Colonic mucosa (tissue), 4 donors: ENCODE data around the gene KNSTRN. TPM values are rescaled to one million over a fixed set of nuclear protein-coding genes. Genes with fewer than 3 reads are reported as not detected.
A peak's percentile ranks its signal among the peaks of the same experiment; 100 is the strongest.

Source experiments
- DNase-seq: peaks from one replicate; pipeline ENCODE4 v3.0.0-alpha.2; 2020
- H3K27ac ChIP-seq: fragments of 200-600 bp; one replicate; pipeline ENCODE4 v1.8.0; 2021
- H3K27me3 ChIP-seq: fragments of 200-600 bp; one replicate; pipeline ENCODE4 v1.8.0; 2021
- H3K36me3 ChIP-seq: fragments of 200-600 bp; one replicate; pipeline ENCODE4 v1.8.0; 2021
- H3K4me1 ChIP-seq: fragments of 200-600 bp; one replicate; pipeline ENCODE4 v1.8.0; 2021; ENCODE audit warnings: mild to moderate bottlenecking
- H3K4me3 ChIP-seq: fragments of 200-600 bp; one replicate; pipeline ENCODE4 v1.8.0; 2021
- H3K9ac ChIP-seq, 2 donors: one replicate each; pipeline ENCODE4 v1.7.0; 2013; ENCODE audit warnings: control low read depth in 2 of 2, low read depth in 2 of 2, low read length in 2 of 2
- H3K9me3 ChIP-seq: fragments of 200-600 bp; one replicate; pipeline ENCODE4 v1.8.0; 2021
- CTCF ChIP-seq: fragments of 200-600 bp; IDR thresholded peaks from one replicate; pipeline ENCODE4 v1.8.0; 2022; ENCODE audit warnings: antibody characterized with exemption, mild to moderate bottlenecking
- intact Hi-C: fragments of 100-400 bp; cut with DNase I; formaldehyde crosslinking; loops from one replicate; pipeline ENCODE4 v1.14.1; 2022
- total RNA-seq, 2 donors: library from RNA; stranded (reverse); fragmentation: NEBNext Ultra II Directional in 1 of 2; extraction: Animal tissue kit (Norgen Biotek cat#: 25700) in 1 of 2; gene quantifications; one replicate each; pipeline ENCODE4 v1.2.1, GENCODE V29; 2021
- donor health status: healthy.
- donor health status: DM: no; HTN: no; CAD: no.
- donor health status: DM: no; HTN: no; CAD: no.

The KNSTRN gene
- total RNA-seq, 2 donors from 2014 or later, result 12.2 to 51.2 TPM

- intact Hi-C loops, result no loop called here
- Histone ChIP-seq H3K36me3 (no peaks in the 10 kb centered on the region), H3K27me3 (no peaks in the 10 kb centered on the region), H3K4me1 (peaks cover 34% of the 10 kb centered on the region), H3K27ac (peak overlapping the region; percentile 98), H3K9me3 (no peaks in the 10 kb centered on the region), H3K9ac (peak overlapping the region; percentile 37 to 99), H3K4me3 (no peak overlapping the region)
- no peak for TF ChIP-seq CTCF
- no peak for DNase-seq
Measured at GRCh38 chr15:40344217-40344616, 38.3 kb upstream of the KNSTRN start.

- Histone ChIP-seq H3K9me3 (no peaks in the 10 kb centered on the region), H3K4me3 (no peak overlapping the region), H3K9ac (peak overlapping the region; percentile 56 to 99), H3K27me3 (no peaks in the 10 kb centered on the region), H3K36me3 (no peaks in the 10 kb centered on the region), H3K27ac (peak overlapping the region; percentile 98), H3K4me1 (peaks cover 30% of the 10 kb centered on the region)
- intact Hi-C loops, result no loop called here
- DNase-seq, result peak; percentile 83
- TF ChIP-seq CTCF, result peak; percentile 77
Measured at GRCh38 chr15:40344631-40345120, 37.8 kb upstream of the KNSTRN start.

- intact Hi-C loops, result no loop called here
- Histone ChIP-seq H3K27me3 (no peaks in the 10 kb centered on the region), H3K9me3 (no peaks in the 10 kb centered on the region), H3K4me1 (peaks cover 27% of the 10 kb centered on the region), H3K4me3 (no peak overlapping the region), H3K9ac (peak overlapping the region; percentile 56 to 99), H3K36me3 (no peaks in the 10 kb centered on the region), H3K27ac (peak overlapping the region; percentile 98)
- DNase-seq, result no peak
- TF ChIP-seq CTCF, result no peak
Measured at GRCh38 chr15:40345225-40345866, 37.2 kb upstream of the KNSTRN start.

DNA sequence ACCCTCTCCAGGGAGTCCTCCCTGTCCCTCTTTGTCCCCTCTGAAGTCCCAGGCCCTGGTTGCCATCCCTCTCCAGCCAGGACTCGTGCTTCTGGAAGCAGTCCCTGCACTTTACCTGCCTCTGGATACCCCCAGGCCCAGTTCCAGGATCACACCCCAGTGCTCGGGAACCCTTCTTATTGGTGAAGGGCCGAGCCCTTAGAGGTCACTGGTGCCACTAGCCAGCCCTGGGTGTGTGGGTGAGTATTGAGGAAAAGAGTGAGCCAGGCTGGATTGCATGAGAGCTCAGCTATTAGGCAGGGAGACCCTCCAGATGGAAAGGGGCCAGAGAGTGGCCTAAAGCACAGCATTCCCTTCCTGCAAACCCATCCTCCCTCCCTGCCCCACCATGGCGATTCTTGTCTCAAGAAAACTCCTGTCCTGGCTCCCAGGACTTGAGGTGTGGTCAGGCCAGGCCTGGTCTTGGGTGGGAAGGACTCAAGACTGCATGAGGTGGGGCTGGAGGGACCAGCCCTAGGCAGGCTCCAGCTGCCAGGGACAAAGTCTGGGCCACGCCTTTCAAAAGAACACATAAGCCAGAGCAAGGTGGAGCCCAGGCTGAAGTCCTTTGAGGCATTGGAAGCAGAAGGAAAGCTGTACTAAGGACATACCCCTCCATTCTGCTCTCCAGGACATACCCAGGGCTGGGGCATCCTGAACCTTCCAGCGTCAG lies 36.5 kb upstream of the KNSTRN start:
- H3K9ac ChIP-seq, result peak overlapping the region; percentile 56 to 99
- DNase-seq, result peak; percentile 91
- no peaks in the 10 kb centered on the region for H3K9me3 ChIP-seq
- H3K4me1 ChIP-seq, result peaks cover 25% of the 10 kb centered on the region
- H3K4me3 ChIP-seq, result no peak overlapping the region
- no peak for TF ChIP-seq CTCF
- H3K27me3 ChIP-seq, result no peaks in the 10 kb centered on the region
- peak overlapping the region; percentile 98 for H3K27ac ChIP-seq
- intact Hi-C loops, result no loop called here
- H3K36me3 ChIP-seq, result no peaks in the 10 kb centered on the region

DNA sequence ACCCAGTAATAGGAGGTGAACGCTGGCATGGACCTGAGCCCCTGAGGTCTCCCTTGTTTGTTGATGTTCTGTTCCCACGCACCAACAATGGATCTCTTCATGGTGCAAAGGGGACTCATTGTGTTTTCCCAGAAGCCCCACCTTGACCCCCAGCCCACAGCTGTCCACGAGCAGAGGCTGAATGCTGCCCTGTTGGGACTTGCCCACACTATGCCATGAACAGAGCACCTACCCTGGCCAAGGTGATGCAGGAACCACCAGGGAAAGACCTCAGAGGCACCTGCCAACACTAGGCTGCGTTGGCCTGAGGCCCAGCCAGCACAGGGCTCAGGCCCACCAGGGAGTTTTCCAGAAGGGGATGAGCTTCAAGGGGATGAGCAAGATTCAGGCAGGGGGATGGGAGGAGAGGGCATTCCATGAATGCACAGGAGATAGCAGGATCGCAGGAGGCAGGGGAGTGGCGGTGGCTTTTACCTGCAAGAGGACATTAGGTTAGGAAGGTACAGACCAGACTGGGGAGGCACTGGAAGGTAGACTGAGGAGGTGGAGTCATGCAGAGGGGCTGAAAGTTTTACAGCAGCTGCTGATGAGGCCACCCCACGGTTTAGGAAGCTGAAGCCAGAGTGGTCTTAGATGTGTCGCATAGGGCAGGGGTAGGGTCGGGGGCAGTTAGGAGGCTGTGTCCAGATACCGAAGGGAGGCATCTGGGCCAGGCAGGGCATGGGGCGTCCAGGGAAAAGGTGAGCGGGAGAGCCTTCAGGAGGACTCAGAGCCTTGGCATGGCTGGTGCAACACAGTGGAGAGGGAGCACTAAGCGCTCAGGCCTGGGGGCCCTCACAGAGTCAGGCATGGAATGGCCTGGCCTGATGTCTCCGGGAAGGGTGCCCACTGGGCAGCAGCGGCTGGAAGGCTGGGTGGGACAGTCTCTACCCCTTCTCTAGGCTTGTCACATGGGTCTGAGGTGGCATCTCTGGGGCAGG lies 35.7 kb upstream of the KNSTRN start:
- intact Hi-C loops, result no loop called here
- TF ChIP-seq CTCF, result no peak
- Histone ChIP-seq H3K9ac (peak overlapping the region; percentile 61 to 99), H3K27ac (peak overlapping the region; percentile 98), H3K4me1 (peaks cover 25% of the 10 kb centered on the region), H3K4me3 (no peak overlapping the region), H3K36me3 (no peaks in the 10 kb centered on the region), H3K9me3 (no peaks in the 10 kb centered on the region), H3K27me3 (no peaks in the 10 kb centered on the region)
- no peak for DNase-seq
